ENCODE measurements around the gene VAPB. TPM values are rescaled to one million over a fixed set of nuclear protein-coding genes. Genes with fewer than 3 reads are reported as not detected.

Gene VAPB
- polyA plus RNA-seq, 1 donor (not counting 4 experiments of a cell fraction or from before 2014, with no cell fraction given) = 38.0 TPM

DNA sequence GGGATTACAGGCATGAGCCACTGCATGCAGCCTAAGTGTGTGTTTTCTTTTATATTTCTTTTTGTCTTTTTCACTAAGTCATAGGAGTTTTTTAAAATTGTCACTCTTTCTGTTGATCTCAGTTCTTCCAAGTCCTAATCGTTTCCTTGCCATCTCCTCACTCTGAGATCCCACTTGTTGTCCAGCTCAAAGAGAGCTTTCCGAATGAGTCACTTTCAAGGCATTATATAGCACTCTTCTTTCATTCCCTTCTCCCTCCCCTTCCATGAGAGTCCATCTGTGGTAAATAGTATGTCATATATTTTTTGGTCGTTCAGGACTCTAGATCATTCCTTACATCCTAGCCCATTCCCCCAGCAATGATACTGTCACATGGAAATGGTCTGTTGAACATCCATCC, 4.3 kb downstream of the VAPB start:
- no peak overlapping the region for H2AFZ ChIP-seq (ENCODE audit: control insufficient read depth, low read length)
- no peaks in the 10 kb centered on the region for H3K27me3 ChIP-seq (ENCODE audit: control insufficient read depth, extremely low read depth, insufficient read depth, low read length)
- no peak for FAIRE-seq
- dilution Hi-C loops (cut with MboI; ENCODE audit: extremely low pct_ligation_motif_present, low sequenced_read_pairs) = no loop called here
- no peak for TF ChIP-seq EZH2 (IDR thresholded peaks at IDR 0.05; ENCODE audit: low read length)
- TF ChIP-seq, protein P1, sequence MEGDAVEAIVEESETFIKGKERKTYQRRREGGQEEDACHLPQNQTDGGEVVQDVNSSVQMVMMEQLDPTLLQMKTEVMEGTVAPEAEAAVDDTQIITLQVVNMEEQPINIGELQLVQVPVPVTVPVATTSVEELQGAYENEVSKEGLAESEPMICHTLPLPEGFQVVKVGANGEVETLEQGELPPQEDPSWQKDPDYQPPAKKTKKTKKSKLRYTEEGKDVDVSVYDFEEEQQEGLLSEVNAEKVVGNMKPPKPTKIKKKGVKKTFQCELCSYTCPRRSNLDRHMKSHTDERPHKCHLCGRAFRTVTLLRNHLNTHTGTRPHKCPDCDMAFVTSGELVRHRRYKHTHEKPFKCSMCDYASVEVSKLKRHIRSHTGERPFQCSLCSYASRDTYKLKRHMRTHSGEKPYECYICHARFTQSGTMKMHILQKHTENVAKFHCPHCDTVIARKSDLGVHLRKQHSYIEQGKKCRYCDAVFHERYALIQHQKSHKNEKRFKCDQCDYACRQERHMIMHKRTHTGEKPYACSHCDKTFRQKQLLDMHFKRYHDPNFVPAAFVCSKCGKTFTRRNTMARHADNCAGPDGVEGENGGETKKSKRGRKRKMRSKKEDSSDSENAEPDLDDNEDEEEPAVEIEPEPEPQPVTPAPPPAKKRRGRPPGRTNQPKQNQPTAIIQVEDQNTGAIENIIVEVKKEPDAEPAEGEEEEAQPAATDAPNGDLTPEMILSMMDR (optimal IDR thresholded peaks at IDR 0.05 in 1 of 3, IDR thresholded peaks at IDR 0.05 in 1 of 3, conservative IDR thresholded peaks at IDR 0.05 in 1 of 3; ENCODE audit: extremely low read depth in 1 of 3, insufficient read depth in 2 of 3, low read length in 3 of 3) = no peak
- H3K36me3 ChIP-seq (ENCODE audit: control insufficient read depth in 2 of 2, extremely low read depth in 1 of 2, insufficient read depth in 2 of 2, low read length in 2 of 2) = peaks cover 6 to 25% of the 10 kb centered on the region in 2 experiments
- H3K9me1 ChIP-seq (ENCODE audit: control insufficient read depth, extremely low read depth, insufficient read depth, low read length) = no peaks in the 10 kb centered on the region
- H3K4me3 ChIP-seq (ENCODE audit: control insufficient read depth in 2 of 3, extremely low read depth in 1 of 3, insufficient read depth in 2 of 3, low read depth in 1 of 3, low read length in 3 of 3) = no peak overlapping the region
- H3K4me1 ChIP-seq (ENCODE audit: control insufficient read depth, extremely low read depth, insufficient read depth, low read length) = peaks cover 18% of the 10 kb centered on the region
- no peak overlapping the region for H3K9ac ChIP-seq (ENCODE audit: control insufficient read depth, extremely low read depth, insufficient read depth, low read length)
- H3K79me2 ChIP-seq (ENCODE audit: control insufficient read depth, insufficient read depth, low read length) = peaks cover 89% of the 10 kb centered on the region
- no peak for DNase-seq (ENCODE audit: low read depth, low spot score)
- no peaks in the 10 kb centered on the region for H3K9me3 ChIP-seq (ENCODE audit: control insufficient read depth, low read depth, low read length)
- no peak overlapping the region for H3K27ac ChIP-seq (ENCODE audit: control insufficient read depth, insufficient read depth, low read length)
- H4K20me1 ChIP-seq (ENCODE audit: control insufficient read depth, extremely low read depth, insufficient read depth, low read length) = peaks cover 5% of the 10 kb centered on the region
- no peak overlapping the region for H3K4me2 ChIP-seq (ENCODE audit: control insufficient read depth, extremely low read depth, insufficient read depth, low read depth, low read length)

DNA sequence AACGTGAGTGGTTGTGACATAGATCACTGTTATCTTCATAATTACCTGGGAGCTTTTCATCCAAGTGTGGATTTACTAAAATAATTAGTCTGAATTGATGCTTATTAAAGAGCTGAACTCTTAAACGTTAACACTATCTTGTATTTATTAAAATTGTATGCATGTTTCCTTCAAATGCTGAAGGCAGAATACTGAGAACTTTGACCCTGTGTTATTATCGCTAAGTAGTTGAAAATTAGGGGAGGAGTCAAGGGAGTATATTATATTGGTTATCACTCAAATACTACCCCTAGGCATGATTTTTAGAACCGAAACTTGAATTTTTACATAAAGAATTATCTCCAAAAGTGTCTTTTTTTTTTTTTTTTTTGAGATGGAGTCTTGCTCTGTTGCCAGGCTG, 5.8 kb downstream of the VAPB start:
- H4K20me1 ChIP-seq (ENCODE audit: control insufficient read depth, extremely low read depth, insufficient read depth, low read length) = peaks cover 5% of the 10 kb centered on the region
- H3K9ac ChIP-seq (ENCODE audit: control insufficient read depth, extremely low read depth, insufficient read depth, low read length) = no peak overlapping the region

More for the DNA sequence above, 5.8 kb downstream of the VAPB start:
- Histone ChIP-seq H3K27me3 (ENCODE audit: control insufficient read depth, extremely low read depth, insufficient read depth, low read length) (no peaks in the 10 kb centered on the region), H3K4me2 (ENCODE audit: control insufficient read depth, extremely low read depth, insufficient read depth, low read depth, low read length) (no peak overlapping the region), H3K9me3 (ENCODE audit: control insufficient read depth, low read depth, low read length) (no peaks in the 10 kb centered on the region), H3K79me2 (ENCODE audit: control insufficient read depth, insufficient read depth, low read length) (peaks cover 97% of the 10 kb centered on the region), H2AFZ (ENCODE audit: control insufficient read depth, low read length) (no peak overlapping the region), H3K27ac (ENCODE audit: control insufficient read depth, insufficient read depth, low read length) (no peak overlapping the region), H3K4me1 (ENCODE audit: control insufficient read depth, extremely low read depth, insufficient read depth, low read length) (peaks cover 18% of the 10 kb centered on the region), H3K36me3 (ENCODE audit: control insufficient read depth in 2 of 2, extremely low read depth in 1 of 2, insufficient read depth in 2 of 2, low read length in 2 of 2) (peaks cover 6 to 25% of the 10 kb centered on the region in 2 experiments), H3K4me3 (ENCODE audit: control insufficient read depth in 2 of 3, extremely low read depth in 1 of 3, insufficient read depth in 2 of 3, low read depth in 1 of 3, low read length in 3 of 3) (no peak overlapping the region), H3K9me1 (ENCODE audit: control insufficient read depth, extremely low read depth, insufficient read depth, low read length) (no peaks in the 10 kb centered on the region)
- FAIRE-seq (no peak), DNase-seq (ENCODE audit: low read depth, low spot score) (no peak)
- TF ChIP-seq, protein P1 (optimal IDR thresholded peaks at IDR 0.05 in 1 of 3, IDR thresholded peaks at IDR 0.05 in 1 of 3, conservative IDR thresholded peaks at IDR 0.05 in 1 of 3; ENCODE audit: extremely low read depth in 1 of 3, insufficient read depth in 2 of 3, low read length in 3 of 3) = no peak
- TF ChIP-seq EZH2 (IDR thresholded peaks at IDR 0.05; ENCODE audit: low read length) = no peak
- dilution Hi-C loops (cut with MboI; ENCODE audit: extremely low pct_ligation_motif_present, low sequenced_read_pairs) = no loop called here
